Heart left ventricle (tissue), 16 donors: Measurements from ENCODE around the gene TOP1. TPM values are rescaled to one million over a fixed set of nuclear protein-coding genes. Genes with fewer than 3 reads are reported as not detected.

ENCODE experiments used
- ATAC-seq, 4 donors: fragments of 200-7000 bp; cut with Tn5 transposase; one replicate each; pipeline ENCODE4 v1.9.1; 2020 to 2022; ENCODE audit warnings: moderate library complexity in 4 of 4, mild to moderate bottlenecking in 3 of 4, moderate number of reproducible peaks in 1 of 4
- DNase-seq, 5 donors: peaks; one replicate each; pipeline ENCODE4 v3.0.0-alpha.2; 2020
- H3K27ac ChIP-seq, 12 donors: fragments of 200-600 bp; sonication (generic) in 4 of 12; one replicate each; pipeline versions ENCODE4 v1.5.0 to v1.8.0; 2016 to 2022; ENCODE audit warnings: mild to moderate bottlenecking in 2 of 12
- H3K27me3 ChIP-seq, 9 donors: fragments of 200-600 bp; sonication (generic) in 2 of 9; one replicate each; pipeline versions ENCODE4 v1.5.1 to v1.8.0; 2016 to 2022; ENCODE audit warnings: mild to moderate bottlenecking in 3 of 9
- H3K36me3 ChIP-seq, 9 donors: fragments of 200-600 bp; sonication (generic) in 2 of 9; one replicate each; pipeline versions ENCODE4 v1.5.0 to v1.8.0; 2018 to 2022; ENCODE audit warnings: mild to moderate bottlenecking in 2 of 9
- H3K4me1 ChIP-seq, 12 donors: fragments of 200-600 bp; sonication (generic) in 4 of 12; one replicate each; pipeline versions ENCODE4 v1.5.0 to v1.8.0; 2016 to 2022; ENCODE audit warnings: mild to moderate bottlenecking in 3 of 12
- H3K4me3 ChIP-seq, 12 donors: fragments of 200-600 bp; sonication (generic) in 4 of 12; one replicate each; pipeline versions ENCODE4 v1.5.0 to v1.8.0; 2017 to 2022; ENCODE audit warnings: mild to moderate bottlenecking in 9 of 12, moderate library complexity in 4 of 12
- H3K9me3 ChIP-seq, 12 donors: fragments of 200-600 bp; sonication (generic) in 4 of 12; one replicate each; pipeline versions ENCODE4 v1.5.0 to v1.8.0; 2016 to 2022; ENCODE audit warnings: mild to moderate bottlenecking in 1 of 12
- POLR2A ChIP-seq, 2 donors: fragments of 450-650 bp; IDR thresholded peaks; one replicate each; pipeline ENCODE4 v1.6.1; 2017; ENCODE audit warnings: antibody characterized with exemption in 2 of 2, mild to moderate bottlenecking in 2 of 2, moderate library complexity in 2 of 2
- WGBS, 4 donors: extraction: QIAGEN DNeasy Blood & Tissue Kit in 2 of 4; methylation state at CpG; one replicate each; pipeline versions ENCODE4 v1.1.5 to v1.1.7; 2013 to 2018; 5-methylcytosine and 5-hydroxymethylcytosine counted together
- intact Hi-C, 10 donors: fragments of 100-400 bp; cut with DNase I; formaldehyde crosslinking; loops; one replicate each; pipeline versions ENCODE4 v1.11.1 to v1.14.2; 2022
- polyA plus RNA-seq, 2 donors: library from polyadenylated mRNA; stranded (reverse); fragments of 200-250 nt; gene quantifications; one replicate each; pipeline ENCODE4 v1.2.3, GENCODE V29; 2013
- total RNA-seq, 9 donors: library from RNA; depleted of rRNA in 2 of 9; stranded (reverse); fragments of >200 nt in 2 of 9; fragmentation: NEBNext Ultra II Directional in 3 of 9; extraction: Animal tissue kit (Norgen Biotek cat#: 25700) in 3 of 9; gene quantifications; one replicate each; pipeline versions ENCODE4 v1.1.0 to v1.2.4, GENCODE V29; 2016 to 2023
- TF ChIP-seq, protein P1 (sequence below), 12 donors: fragments of 200-600 bp; sonication (generic) in 4 of 12; IDR thresholded peaks; one replicate each; pipeline versions ENCODE4 v1.5.0 to v1.8.0; 2018 to 2022; ENCODE audit warnings: antibody characterized with exemption in 12 of 12, mild to moderate bottlenecking in 5 of 12
- donor health status: ischemic (EF 13 %, LVEDD 7.1; RV severe dilation, severe dysfunction).
- donor health status: healthy with polysubstance abuse.
- donor health status: DM: no; HTN: yes; CAD: no.
- donor health status: DM: no; HTN: no; CAD: no.
- donor health status: ischemic (EF 25% LVEDD 6.9; RV normal size, moderate dysfunction).
- donor health status: ischemic (EF 25% LVEDD 5.7; RV mildly dilated, moderate dysfunction).
- donor health status: healthy.
- donor health status: DM: yes; HTN: yes; CAD: no.
- donor health status: ischemic (EF 35%, LVEDD 5.7; RV mildly dilated, moderate dysfunction).
- donor health status: nonischemic (EF 11% LVEDD 7.7; RV severe dilation, severe dysfunction).
- donor health status: DM: yes; HTN: yes; CAD: no.
- donor health status: PGD.
- donor health status: ischemic (EF 29% LVEDD 5.4; RV normal size, mild dysfunction).
- donor health status: nonischemic (EF 23%, LVEDD 6.1; RV moderate dilation, normal function).

TOP1 gene
- total and polyA plus RNA-seq, 11 donors, result 11.6 to 32.3 (median 21.4) TPM

DNA sequence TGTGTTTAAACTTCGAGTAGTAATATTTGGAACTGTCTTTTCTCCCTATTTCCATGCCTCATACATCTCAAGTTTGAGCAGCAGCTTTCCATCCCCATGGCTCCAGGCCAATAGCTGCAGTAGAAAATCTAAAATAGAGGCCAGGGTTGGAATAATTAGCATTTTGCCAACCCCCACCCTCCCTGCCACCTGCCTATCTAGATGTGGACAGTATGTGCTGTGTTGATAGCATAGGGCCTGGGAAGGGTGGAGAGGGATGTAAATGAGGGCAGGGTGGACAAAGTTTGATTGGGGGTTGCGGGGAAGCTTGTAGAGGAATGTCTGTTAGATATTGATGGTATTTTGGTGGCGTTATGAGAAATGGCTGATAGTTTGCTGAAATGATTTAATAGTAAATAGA lies 5.6 kb downstream of the TOP1 start:
- ATAC-seq (peak in 2 of 4 donors; percentile 33 to 53), DNase-seq (no peak)
- Histone ChIP-seq H3K27ac (no peak overlapping the region), H3K4me1 (peaks cover 10 to 85% (median 52%) of the 10 kb centered on the region in 12 donors), H3K9me3 (no peaks in the 10 kb centered on the region), H3K4me3 (no peak overlapping the region), H3K36me3 (no peaks in the 10 kb centered on the region), H3K27me3 (no peaks in the 10 kb centered on the region)
- WGBS, 4 donors, result 52 to 57% (median 55%) methylated on average over 3 of the region's 3 CpGs
- intact Hi-C loops, result loop anchor here in 3 of 10 donors (5.0 kb wide), 2 partner anchors 33 to 43 kb away; no protein-coding TSS in a partner anchor
- TF ChIP-seq, protein P1, sequence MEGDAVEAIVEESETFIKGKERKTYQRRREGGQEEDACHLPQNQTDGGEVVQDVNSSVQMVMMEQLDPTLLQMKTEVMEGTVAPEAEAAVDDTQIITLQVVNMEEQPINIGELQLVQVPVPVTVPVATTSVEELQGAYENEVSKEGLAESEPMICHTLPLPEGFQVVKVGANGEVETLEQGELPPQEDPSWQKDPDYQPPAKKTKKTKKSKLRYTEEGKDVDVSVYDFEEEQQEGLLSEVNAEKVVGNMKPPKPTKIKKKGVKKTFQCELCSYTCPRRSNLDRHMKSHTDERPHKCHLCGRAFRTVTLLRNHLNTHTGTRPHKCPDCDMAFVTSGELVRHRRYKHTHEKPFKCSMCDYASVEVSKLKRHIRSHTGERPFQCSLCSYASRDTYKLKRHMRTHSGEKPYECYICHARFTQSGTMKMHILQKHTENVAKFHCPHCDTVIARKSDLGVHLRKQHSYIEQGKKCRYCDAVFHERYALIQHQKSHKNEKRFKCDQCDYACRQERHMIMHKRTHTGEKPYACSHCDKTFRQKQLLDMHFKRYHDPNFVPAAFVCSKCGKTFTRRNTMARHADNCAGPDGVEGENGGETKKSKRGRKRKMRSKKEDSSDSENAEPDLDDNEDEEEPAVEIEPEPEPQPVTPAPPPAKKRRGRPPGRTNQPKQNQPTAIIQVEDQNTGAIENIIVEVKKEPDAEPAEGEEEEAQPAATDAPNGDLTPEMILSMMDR (IDR thresholded peaks at IDR 0.05), result no peak
- no peak for TF ChIP-seq POLR2A (IDR thresholded peaks at IDR 0.05)

DNA sequence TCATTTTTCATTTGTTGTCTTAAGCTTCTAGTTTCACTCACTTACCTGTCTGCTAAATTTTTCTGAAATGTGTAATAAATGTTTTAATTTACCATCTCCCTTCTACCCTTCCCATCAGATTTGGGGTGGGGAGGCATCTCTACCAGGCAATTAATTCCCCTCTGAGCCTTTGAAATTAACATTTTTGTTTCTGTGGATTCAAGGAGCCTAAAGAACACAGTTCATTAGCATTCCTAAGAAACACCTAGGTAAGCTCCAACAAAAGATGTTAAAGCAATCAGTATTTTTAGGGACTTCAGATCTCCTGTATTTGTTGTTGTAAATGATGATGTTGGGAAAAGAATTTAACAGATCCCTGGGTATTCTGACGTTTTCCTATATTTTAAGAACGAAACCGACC lies 6.6 kb downstream of the TOP1 start:
- intact Hi-C loops, result loop anchor here in 1 of 10 donors (5.0 kb wide), 1 partner anchor 37 kb away; no protein-coding TSS in a partner anchor
- 82 to 90% (median 85%) methylated on average over 3 of the region's 3 CpGs for WGBS, 4 donors
- TF ChIP-seq, protein P1 (IDR thresholded peaks at IDR 0.05), result no peak
- TF ChIP-seq POLR2A (IDR thresholded peaks at IDR 0.05), result no peak

DNA sequence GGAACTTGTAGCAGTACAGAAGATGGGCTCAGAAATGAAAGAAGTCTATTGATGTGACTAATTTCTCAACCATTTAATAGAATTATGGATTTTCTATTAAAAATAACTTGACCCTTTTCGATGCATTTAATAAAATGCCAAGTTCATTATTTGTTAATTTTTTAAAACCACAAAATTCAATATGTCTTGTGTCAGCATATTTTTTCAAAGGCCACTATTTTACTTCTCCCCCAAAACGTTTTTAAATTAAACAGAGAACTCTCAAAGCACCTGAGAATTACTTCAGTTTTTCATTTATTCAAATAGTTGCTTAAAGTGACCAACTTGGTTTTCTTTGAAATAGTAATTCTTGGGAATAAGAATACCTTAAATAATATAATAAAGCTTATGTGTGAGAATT lies 8.6 kb downstream of the TOP1 start:
- 75 to 80% (median 78%) methylated on average over 2 of the region's 2 CpGs for WGBS, 4 donors
- no peak overlapping the region for H3K27ac ChIP-seq
- H3K4me3 ChIP-seq, result no peak overlapping the region
- H3K36me3 ChIP-seq, result no peaks in the 10 kb centered on the region
- intact Hi-C loops, result loop anchor here in 1 of 10 donors (5.0 kb wide), 1 partner anchor 35 kb away; no protein-coding TSS in a partner anchor
- peaks cover 6 to 81% (median 35%) of the 10 kb centered on the region in 12 donors for H3K4me1 ChIP-seq
- ATAC-seq (no peak), DNase-seq (no peak)
- no peaks in the 10 kb centered on the region for H3K9me3 ChIP-seq
- no peaks in the 10 kb centered on the region for H3K27me3 ChIP-seq
- no peak for TF ChIP-seq POLR2A (IDR thresholded peaks at IDR 0.05)
- TF ChIP-seq, protein P1 (IDR thresholded peaks at IDR 0.05), result no peak

More for the DNA sequence above, 6.6 kb downstream of the TOP1 start:
- H3K36me3 ChIP-seq, result no peaks in the 10 kb centered on the region
- H3K27ac ChIP-seq, result no peak overlapping the region
- H3K9me3 ChIP-seq, result no peaks in the 10 kb centered on the region
- peaks cover 10 to 83% (median 50%) of the 10 kb centered on the region in 12 donors for H3K4me1 ChIP-seq
- ATAC-seq (no peak), DNase-seq (no peak)
- H3K27me3 ChIP-seq, result no peaks in the 10 kb centered on the region
- no peak overlapping the region for H3K4me3 ChIP-seq

DNA sequence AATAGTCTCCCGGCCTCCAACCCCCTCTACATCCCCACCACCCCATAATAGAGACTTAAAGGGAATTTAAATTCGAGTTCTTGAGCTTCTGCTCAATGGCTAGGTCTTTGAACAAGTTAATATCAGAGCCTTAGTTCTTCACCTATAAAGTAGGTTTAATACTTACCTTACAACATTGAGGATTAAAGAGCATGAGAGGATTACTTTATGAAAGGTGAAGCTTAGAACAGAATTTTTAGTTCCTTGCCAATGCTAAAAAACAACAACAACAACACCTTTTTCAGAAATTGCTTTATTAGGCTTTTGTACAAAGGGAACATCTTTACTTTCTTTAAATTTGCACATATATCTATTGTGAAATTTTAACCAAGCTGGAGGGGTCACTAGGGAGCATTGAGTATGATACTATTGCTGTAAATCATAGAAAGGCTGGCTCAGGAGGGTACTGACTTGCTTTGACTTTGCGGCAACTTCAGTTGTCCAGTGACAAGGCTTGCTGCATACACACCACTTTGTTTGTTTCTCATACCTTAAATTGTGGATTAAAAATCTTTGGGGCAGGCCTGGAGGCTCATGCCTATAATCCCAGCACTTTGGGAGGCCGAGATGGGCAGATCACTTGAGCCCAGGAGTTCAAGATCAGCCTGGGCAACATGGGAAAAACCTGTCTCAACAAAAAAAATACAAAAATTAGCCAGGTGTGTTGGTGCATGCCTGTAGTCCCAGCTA lies 9.7 kb downstream of the TOP1 start:
- 93 to 98% (median 95%) methylated on average over 4 of the region's 4 CpGs for WGBS, 4 donors
- intact Hi-C loops, result loop anchor here in 1 of 10 donors (5.0 kb wide), 1 partner anchor 34 kb away; no protein-coding TSS in a partner anchor
- H3K4me3 ChIP-seq, result no peak overlapping the region
- no peaks in the 10 kb centered on the region for H3K36me3 ChIP-seq
- peaks cover 6 to 77% (median 28%) of the 10 kb centered on the region in 12 donors for H3K4me1 ChIP-seq
- H3K27ac ChIP-seq, result no peak overlapping the region
- H3K27me3 ChIP-seq, result no peaks in the 10 kb centered on the region
- DNase-seq (no peak), ATAC-seq (no peak)
- no peak for TF ChIP-seq POLR2A (IDR thresholded peaks at IDR 0.05)
- TF ChIP-seq, protein P1 (IDR thresholded peaks at IDR 0.05), result no peak
- no peaks in the 10 kb centered on the region for H3K9me3 ChIP-seq
